ENCODE measurements around the gene CWF19L1.

The CWF19L1 gene

GRCh38 chr10:100253041-100253440 lies 14.4 kb downstream of the CWF19L1 start:
- in situ Hi-C loops (cut with HindIII; ENCODE audit: low sequenced_read_pairs) = no loop called here

GRCh38 chr10:100248820-100249219 lies 18.6 kb downstream of the CWF19L1 start:
- in situ Hi-C loops (cut with HindIII; ENCODE audit: low sequenced_read_pairs) = no loop called here

GRCh38 chr10:100245484-100246220 lies 21.8 kb downstream of the CWF19L1 start:
- in situ Hi-C loops (cut with HindIII; ENCODE audit: low sequenced_read_pairs) = no loop called here

GRCh38 chr10:100239851-100240250 lies 27.6 kb downstream of the CWF19L1 start:
- in situ Hi-C loops (cut with HindIII; ENCODE audit: low sequenced_read_pairs) = no loop called here

DNA sequence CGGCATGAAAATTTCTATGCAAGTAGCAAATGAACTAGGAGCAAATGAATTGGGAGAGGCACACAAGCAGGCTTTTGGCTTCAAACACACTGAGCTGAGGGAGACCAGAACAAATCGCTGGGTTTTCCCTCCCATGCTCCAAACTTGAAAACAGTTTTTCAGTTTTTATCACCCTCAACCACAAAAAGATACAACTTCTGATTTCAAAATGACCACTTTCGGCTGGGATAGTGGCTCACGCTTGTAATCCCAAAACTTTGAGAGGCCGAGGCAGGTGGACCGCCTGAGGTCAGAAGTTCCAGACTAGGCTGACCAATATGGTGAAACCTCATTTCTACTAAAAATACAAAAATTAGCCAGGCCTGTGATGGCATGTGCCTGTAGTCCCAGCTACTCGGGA lies 29.0 kb downstream of the CWF19L1 start:
- in situ Hi-C loops (cut with HindIII; ENCODE audit: low sequenced_read_pairs) = no loop called here

- in situ Hi-C loops (cut with HindIII; ENCODE audit: low sequenced_read_pairs) = no loop called here
These were observed 35.3 kb downstream of the CWF19L1 start for GRCh38 chr10:100232101-100232500.

GRCh38 chr10:100229819-100230422 lies 37.5 kb downstream of the CWF19L1 start:
- in situ Hi-C loops (cut with HindIII; ENCODE audit: low sequenced_read_pairs) = no loop called here

DNA sequence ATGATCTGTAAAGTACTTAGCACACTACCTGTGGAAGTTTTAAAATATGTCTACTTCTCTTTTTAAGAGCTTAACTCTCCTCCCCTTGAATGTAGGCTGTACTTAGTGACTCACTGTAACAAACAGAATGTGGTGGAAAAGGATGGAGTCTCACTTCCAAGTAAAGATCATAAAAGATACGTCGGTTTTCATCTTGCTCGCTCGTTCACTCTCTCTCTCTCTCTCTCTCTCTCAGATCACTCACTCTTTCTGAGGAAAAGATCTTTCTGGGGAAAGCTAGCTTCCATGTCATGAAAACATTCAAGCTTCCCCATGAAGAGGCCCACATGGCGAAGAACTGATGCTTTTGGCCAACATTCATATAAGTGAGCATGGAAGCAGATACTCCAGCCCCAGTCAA lies 43.6 kb downstream of the CWF19L1 start:
- in situ Hi-C loops (cut with HindIII; ENCODE audit: low sequenced_read_pairs) = no loop called here

GRCh38 chr10:100222529-100222928 lies 44.9 kb downstream of the CWF19L1 start:
- in situ Hi-C loops (cut with HindIII; ENCODE audit: low sequenced_read_pairs) = no loop called here

DNA sequence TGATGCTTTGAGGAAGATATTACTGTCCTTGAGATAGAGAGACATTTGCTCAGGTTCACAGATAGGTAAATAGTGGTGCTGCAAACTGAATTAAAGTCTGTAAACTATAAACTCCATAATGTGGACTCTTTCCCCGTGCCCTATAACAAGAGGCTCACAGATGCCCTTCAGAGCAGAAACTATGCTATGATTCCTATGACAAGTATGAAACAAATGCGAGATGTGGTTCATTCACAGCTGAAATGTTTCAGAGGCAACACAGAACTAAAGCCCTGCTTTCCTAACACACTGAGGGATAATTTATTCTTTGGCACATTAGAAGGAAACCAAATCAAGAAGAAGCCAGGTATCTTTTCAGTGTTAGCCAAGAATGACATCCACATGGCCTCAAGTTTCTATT lies 51.4 kb downstream of the CWF19L1 start:
- in situ Hi-C loops (cut with HindIII; ENCODE audit: low sequenced_read_pairs) = no loop called here

DNA sequence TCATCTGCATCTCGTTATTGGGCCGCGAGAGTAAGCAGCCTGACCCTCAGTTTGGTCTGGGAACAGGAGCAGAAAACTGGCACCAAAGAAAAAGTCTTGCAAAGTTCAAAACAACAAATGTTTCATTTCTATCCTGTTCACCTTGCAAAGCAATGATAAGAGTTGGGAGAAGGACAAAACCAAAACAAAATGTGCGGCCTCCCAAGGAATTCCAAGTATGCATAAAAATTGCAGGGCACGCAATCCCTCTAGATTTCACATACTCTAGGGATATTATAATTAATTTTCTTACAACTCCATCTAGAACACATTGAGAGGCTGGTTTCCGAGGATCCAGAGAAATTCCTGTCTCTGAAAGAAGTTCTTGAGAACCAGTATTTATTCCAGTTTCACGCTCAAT lies 58.1 kb downstream of the CWF19L1 start:
- in situ Hi-C loops (cut with HindIII; ENCODE audit: low sequenced_read_pairs) = no loop called here

GRCh38 chr10:100208276-100208675 lies 59.2 kb downstream of the CWF19L1 start:
- in situ Hi-C loops (cut with HindIII; ENCODE audit: low sequenced_read_pairs) = no loop called here

- in situ Hi-C loops (cut with HindIII; ENCODE audit: low sequenced_read_pairs) = no loop called here
These were observed 63.1 kb downstream of the CWF19L1 start for GRCh38 chr10:100204370-100204769.

- in situ Hi-C loops (cut with HindIII; ENCODE audit: low sequenced_read_pairs) = no loop called here
These were observed 65.9 kb downstream of the CWF19L1 start for GRCh38 chr10:100201549-100201948.

DNA sequence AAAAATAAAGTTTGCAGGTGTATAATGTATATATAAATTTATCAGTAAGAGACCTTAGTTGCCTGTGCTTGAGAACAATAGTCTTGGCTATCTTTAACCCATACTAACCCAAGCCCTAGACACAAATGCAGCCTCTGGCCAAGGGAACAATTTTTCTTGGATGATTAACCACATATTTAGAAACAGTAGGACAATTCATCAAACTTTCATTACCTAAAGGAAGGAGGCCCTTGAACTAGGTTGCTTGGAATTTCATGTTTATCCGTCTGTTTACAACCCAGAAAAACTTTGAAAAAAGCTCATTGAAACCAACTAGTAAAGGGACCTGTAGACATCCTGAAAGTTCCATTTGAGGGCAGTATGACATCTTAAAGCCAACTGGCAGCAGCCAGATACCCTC lies 72.7 kb downstream of the CWF19L1 start:
- in situ Hi-C loops (cut with HindIII; ENCODE audit: low sequenced_read_pairs) = loop anchor here (25.0 kb wide), 1 partner anchor 332 kb away; no protein-coding TSS in a partner anchor

GRCh38 chr10:100192350-100192749 lies 75.1 kb downstream of the CWF19L1 start:
- in situ Hi-C loops (cut with HindIII; ENCODE audit: low sequenced_read_pairs) = loop anchor here (25.0 kb wide), 1 partner anchor 330 kb away; no protein-coding TSS in a partner anchor

GRCh38 chr10:100186253-100187212 lies 80.9 kb downstream of the CWF19L1 start:
- in situ Hi-C loops (cut with HindIII; ENCODE audit: low sequenced_read_pairs) = loop anchor here (25.0 kb wide), 1 partner anchor 324 kb away; no protein-coding TSS in a partner anchor

DNA sequence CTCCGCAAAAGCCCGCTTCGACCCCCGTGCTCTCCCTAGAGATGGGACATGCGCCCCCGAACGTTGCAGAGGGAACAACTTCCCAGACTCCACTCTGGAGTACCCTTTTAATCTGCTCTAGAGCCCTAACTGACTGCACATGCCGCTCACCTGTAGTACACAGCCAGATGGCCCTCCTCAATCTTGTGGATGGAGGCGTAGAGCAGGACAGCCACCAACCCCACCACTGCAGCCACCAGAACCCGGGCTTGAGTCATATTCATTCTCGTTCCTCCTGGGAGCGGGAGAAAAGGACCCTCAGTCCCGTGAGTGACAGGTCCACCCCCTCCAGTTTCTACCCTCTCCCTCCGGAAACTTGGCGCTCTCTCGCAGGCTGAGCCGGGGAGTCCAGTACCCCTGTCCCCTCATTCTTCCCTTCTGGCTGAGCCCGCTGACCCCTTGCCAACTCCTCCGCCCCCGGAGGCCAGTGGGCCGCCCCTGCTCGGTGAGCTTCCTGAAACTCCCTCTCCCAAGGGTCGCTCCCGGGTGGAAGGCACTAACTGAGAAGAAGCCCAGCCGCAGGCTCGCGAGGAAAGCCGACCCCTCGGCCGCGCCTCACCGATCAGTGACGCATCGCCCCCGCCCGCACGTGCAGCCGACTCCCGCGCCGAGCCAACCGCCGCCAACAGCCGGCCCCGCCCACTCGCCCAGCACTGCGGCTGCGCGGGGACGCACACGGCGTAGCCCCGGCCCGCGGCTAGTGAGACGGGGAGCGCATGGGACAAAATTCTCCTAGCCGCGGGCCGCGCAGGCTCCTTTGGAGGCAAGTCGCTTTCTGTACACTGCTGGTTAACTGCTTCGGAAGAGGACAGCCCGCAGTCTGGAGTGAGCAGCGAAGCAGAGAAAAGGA lies 81.8 kb downstream of the CWF19L1 start, which contains the start of gene ERLIN1:
TSS of gene ERLIN1 (minus strand) at position 666 of the 889 bp plus-strand sequence. CDS start at position 263, 403 bp downstream.
- in situ Hi-C loops (cut with HindIII; ENCODE audit: low sequenced_read_pairs) = loop anchor here (25.0 kb wide), 1 partner anchor 323 kb away; no protein-coding TSS in a partner anchor

DNA sequence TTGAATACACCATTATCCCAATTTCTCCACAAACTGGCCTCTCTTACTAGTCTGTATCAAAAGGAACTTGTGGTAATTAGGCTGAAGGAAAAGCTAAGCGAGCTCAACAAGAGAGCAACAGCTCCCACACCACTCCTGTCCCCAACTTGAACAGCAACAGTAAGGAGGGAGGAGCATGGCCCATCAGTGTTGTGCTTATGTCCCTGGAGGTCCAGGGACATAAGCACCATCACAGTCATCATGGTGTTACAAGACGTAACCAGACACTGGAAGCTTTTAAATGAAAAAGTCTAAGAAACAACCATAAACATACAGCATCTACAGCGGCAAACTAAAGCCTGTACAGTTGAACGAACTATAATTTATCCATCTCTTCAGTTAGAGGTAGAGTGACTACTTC lies 82.6 kb downstream of the CWF19L1 start:
- in situ Hi-C loops (cut with HindIII; ENCODE audit: low sequenced_read_pairs) = loop anchor here (25.0 kb wide), 1 partner anchor 323 kb away; no protein-coding TSS in a partner anchor

GRCh38 chr10:100184426-100184825 lies 83.0 kb downstream of the CWF19L1 start:
- in situ Hi-C loops (cut with HindIII; ENCODE audit: low sequenced_read_pairs) = loop anchor here (25.0 kb wide), 1 partner anchor 322 kb away; no protein-coding TSS in a partner anchor

Measured in DLD1 (cell line).